Endothelial cell of umbilical vein (primary cell): Measurements from ENCODE around the gene MRPL58. TPM values are rescaled to one million over a fixed set of nuclear protein-coding genes. Genes with fewer than 3 reads are reported as not detected.

Source experiments
- BruUV-seq: library from RNA; stranded (reverse); fragments of 400-500 nt; replicated peaks from 2 replicates; lab custom pipeline; 2021; lab: Mats Ljungman, UMichigan
- CTCF ChIA-PET: fragments of 300-600, 350-600 bp; sonication (Branson Sonifier 250); formaldehyde crosslinking; loops from one replicate; lab custom pipeline; 2021; ENCODE audit warnings: antibody characterized with exemption, inconsistent platforms; lab: Charles Lee
- POLR2A ChIA-PET: fragments of 300-600, 350-600 bp; sonication (Branson Sonifier 250); formaldehyde crosslinking; loops from one replicate; lab custom pipeline; 2021; ENCODE audit warnings: antibody characterized with exemption, inconsistent platforms; lab: Charles Lee
- DNase-seq: peaks from one replicate; pipeline ENCODE4 v3.0.0-alpha.2; 2011; ENCODE audit warnings: low read depth, low spot score
- FAIRE-seq: peaks from 2 replicates; lab custom pipeline; 2011; peaks lifted over from hg19 to GRCh38; lab: Jason Lieb, UNC
- H2AFZ ChIP-seq: 2 replicates; pipeline ENCODE4 v1.6.0; 2012; ENCODE audit warnings: low read depth, low read length, control low read depth, inconsistent platforms
- H3K27ac ChIP-seq: 2 replicates; pipeline ENCODE4 v1.5.1; 2011; ENCODE audit warnings: low read depth, mild to moderate bottlenecking, control low read depth, low read length, moderate library complexity; ENCODE audit not compliant: insufficient read depth
- H3K27me3 ChIP-seq, 2 experiments: 2 replicates each; pipeline versions ENCODE4 v1.6.0 to v1.6.1; 2011; ENCODE audit warnings: low read length in 2 of 2, mixed read lengths in 1 of 2; ENCODE audit not compliant: control insufficient read depth in 2 of 2, insufficient read depth in 2 of 2
- H3K36me3 ChIP-seq, 2 experiments: 2 replicates in 1 of 2; 3 replicates in 1 of 2; pipeline ENCODE4 v1.5.1; 2011; ENCODE audit warnings: low read length in 2 of 2, mild to moderate bottlenecking in 1 of 2, moderate library complexity in 1 of 2; ENCODE audit not compliant: control insufficient read depth in 2 of 2, insufficient read depth in 2 of 2; ENCODE audit errors: extremely low read depth in 1 of 2
- H3K4me1 ChIP-seq: 3 replicates; pipeline ENCODE4 v1.5.1; 2011; ENCODE audit warnings: mild to moderate bottlenecking, low read length; ENCODE audit not compliant: control insufficient read depth, insufficient read depth; ENCODE audit errors: extremely low read depth
- H3K4me2 ChIP-seq: 2 replicates; pipeline ENCODE4 v1.6.1; 2011; ENCODE audit warnings: low read length, control low read depth, mixed read lengths; ENCODE audit not compliant: insufficient read depth
- H3K4me3 ChIP-seq, 3 experiments: fragments of 200-600 bp in 1 of 3; sonication (generic), shearing (Covaris generic) in 1 of 3; replicated peaks in 1 of 3; 2 replicates each; pipeline ENCODE4 v1.5.1; 2011 to 2016; ENCODE audit warnings: control low read depth in 3 of 3, low read length in 3 of 3, mild to moderate bottlenecking in 2 of 3, inconsistent platforms in 1 of 3, low read depth in 1 of 3, moderate library complexity in 1 of 3; ENCODE audit not compliant: insufficient read depth in 1 of 3
- H3K79me2 ChIP-seq: 2 replicates; pipeline ENCODE4 v1.6.0; 2012; ENCODE audit warnings: low read length, inconsistent platforms; ENCODE audit not compliant: control insufficient read depth, insufficient read depth
- H3K9ac ChIP-seq: replicated peaks from 2 replicates; pipeline ENCODE3; 2011; ENCODE audit warnings: low read length, control low read depth; ENCODE audit not compliant: insufficient read depth; ENCODE audit errors: extremely low read depth
- H3K9me1 ChIP-seq: replicated peaks from 3 replicates; pipeline ENCODE4 v1.6.0; 2011; ENCODE audit warnings: mild to moderate bottlenecking, low read length; ENCODE audit not compliant: control insufficient read depth, insufficient read depth; ENCODE audit errors: extremely low read depth
- H3K9me3 ChIP-seq: replicated peaks from 2 replicates; pipeline ENCODE4 v1.5.1; 2012; ENCODE audit warnings: low read length, inconsistent platforms; ENCODE audit not compliant: control insufficient read depth, insufficient read depth
- H4K20me1 ChIP-seq: replicated peaks from 2 replicates; pipeline ENCODE3; 2011; ENCODE audit warnings: mild to moderate bottlenecking, low read length; ENCODE audit not compliant: control insufficient read depth, insufficient read depth; ENCODE audit errors: extremely low read depth
- CTCF ChIP-seq, 2 donors: IDR thresholded peaks; 1 replicate in 1 of 2; 2 replicates in 1 of 2; pipeline ENCODE4 v1.5.1; 2011; ENCODE audit warnings: low read length in 2 of 2, mild to moderate bottlenecking in 2 of 2, moderate library complexity in 2 of 2, control low read depth in 1 of 2, inconsistent platforms in 1 of 2, low read depth in 1 of 2; ENCODE audit not compliant: insufficient read depth in 1 of 2; ENCODE audit errors: extremely low read depth in 1 of 2
- EZH2 ChIP-seq: IDR thresholded peaks from 2 replicates; pipeline ENCODE4 v1.6.1; 2012; ENCODE audit warnings: borderline replicate concordance, low read depth, mild to moderate bottlenecking, moderate library complexity, low read length, inconsistent platforms; ENCODE audit not compliant: severe bottlenecking
- FOS ChIP-seq: IDR thresholded peaks from 2 replicates; pipeline ENCODE4 v1.6.1; 2011; ENCODE audit warnings: mild to moderate bottlenecking, low read length, moderate library complexity, borderline replicate concordance; ENCODE audit not compliant: insufficient read depth
- GATA2 ChIP-seq: IDR thresholded peaks from 2 replicates; pipeline ENCODE4 v1.7.0; 2011; ENCODE audit warnings: low read depth, mild to moderate bottlenecking, moderate library complexity, mixed read lengths, low read length; ENCODE audit not compliant: insufficient read length, insufficient read depth
- JUN ChIP-seq: IDR thresholded peaks from 2 replicates; pipeline ENCODE4 v1.6.1; 2011; ENCODE audit warnings: borderline replicate concordance, low read depth; ENCODE audit not compliant: insufficient read length, insufficient read depth
- MAX ChIP-seq: IDR thresholded peaks from 2 replicates; pipeline ENCODE4 v1.6.1; 2011; ENCODE audit not compliant: insufficient read depth, insufficient read length
- MYC ChIP-seq: IDR thresholded peaks from one replicate; pipeline ENCODE4 v1.6.1; 2011; ENCODE audit warnings: mild to moderate bottlenecking, low read depth, low read length
- POLR2A ChIP-seq: IDR thresholded peaks from 2 replicates; pipeline ENCODE4 v1.6.1; 2012; ENCODE audit warnings: low read depth, mild to moderate bottlenecking, control low read depth, low read length
- POLR2AphosphoS5 ChIP-seq: IDR thresholded peaks from 2 replicates; pipeline ENCODE4 v1.6.1; 2012; ENCODE audit warnings: low read depth, mild to moderate bottlenecking, control low read depth, low read length, moderate library complexity; ENCODE audit not compliant: insufficient read depth
- dilution Hi-C: fragments of 300-500 bp; cut with MboI; formaldehyde crosslinking; loops from one replicate; pipeline ENCODE4 v1.15.0; 2019; ENCODE audit warnings: low sequenced_read_pairs; ENCODE audit not compliant: extremely low pct_ligation_motif_present
- intact Hi-C: fragments of 100-400 bp; cut with micrococcal nuclease; formaldehyde crosslinking; loops from one replicate; pipeline ENCODE4 v1.10.0; 2022
- polyA plus RNA-seq, 4 experiments: library from polyadenylated mRNA; depleted of rRNA in 3 of 4; stranded (reverse) in 3 of 4; unstranded in 1 of 4; fragments of >200 nt; gene quantifications; 2 replicates each; pipeline versions ENCODE4 v1.2.1 to v1.2.3, GENCODE V29; 2011 to 2012; ENCODE audit warnings: missing spikeins in 1 of 4
- total RNA-seq: library from RNA; stranded (reverse); gene quantifications from 2 replicates; pipeline ENCODE4 v1.2.3, GENCODE V29; 2021

MRPL58 gene
- total and polyA plus RNA-seq, 2 donors (not counting 3 experiments of a cell fraction or from before 2014, with no cell fraction given), result 38.0 to 43.7 TPM

- ChIA-PET POLR2A (no interaction called here), CTCF (interaction anchor here (0.7 to 3.7 kb wide), 7 partner anchors 10 to 165 kb away, joined by 3 to 35 read pairs (median 6); partner anchors contain the start of genes ATP5PD, KCTD2 and MRPL58)
- peaks cover 0 to 6% of the 10 kb centered on the region in 2 experiments for H3K36me3 ChIP-seq
- H3K79me2 ChIP-seq, result no peaks in the 10 kb centered on the region
- peak overlapping the region; percentile 69 for H3K4me2 ChIP-seq
- H4K20me1 ChIP-seq, result no peaks in the 10 kb centered on the region
- intact Hi-C loops (no loop called here), dilution Hi-C loops (no loop called here)
- no TSS peak for BruUV-seq
- H3K9ac ChIP-seq, result no peak overlapping the region
- peak overlapping the region; percentile 39 for H2AFZ ChIP-seq
- peak overlapping the region; percentile 9 for H3K27ac ChIP-seq
- peaks cover 20% of the 10 kb centered on the region for H3K4me1 ChIP-seq
- FAIRE-seq, result peak; percentile 96
- peak; percentile 85 for DNase-seq
- no peaks in the 10 kb centered on the region for H3K9me1 ChIP-seq
- TF ChIP-seq POLR2AphosphoS5, result peak; percentile 50
- TF ChIP-seq MAX, result no peak
- H3K4me3 ChIP-seq, result peak overlapping the region in 2 of 3 experiments; percentile 1 to 18
- no peaks in the 10 kb centered on the region for H3K27me3 ChIP-seq
- H3K9me3 ChIP-seq, result no peaks in the 10 kb centered on the region
Measured at GRCh38 chr17:75036643-75037268, 24.3 kb downstream of the MRPL58 start.

- ChIA-PET CTCF (interaction anchor here (1.7 kb wide), 1 partner anchor 92 kb away, joined by 3 read pairs; the partner anchor contains the start of gene NT5C), POLR2A (no interaction called here)
- no peaks in the 10 kb centered on the region for H3K27me3 ChIP-seq
Measured at GRCh38 chr17:75039238-75039637, 26.8 kb downstream of the MRPL58 start.

More at GRCh38 chr17:75039238-75039637, 26.8 kb downstream of the MRPL58 start:
- H3K79me2 ChIP-seq, result no peaks in the 10 kb centered on the region
- H4K20me1 ChIP-seq, result no peaks in the 10 kb centered on the region
- H3K4me2 ChIP-seq, result no peak overlapping the region
- no peak for TF ChIP-seq MAX
- TF ChIP-seq FOS, result no peak
- TF ChIP-seq MYC, result no peak
- TF ChIP-seq CTCF (IDR thresholded peaks at IDR 0.05; ENCODE audit: extremely low read depth in 1 of 2, insufficient read depth in 1 of 2, low read depth in 1 of 2, low read length in 2 of 2), result no peak
- no peak for TF ChIP-seq POLR2A
- TF ChIP-seq GATA2, result no peak
- no peak for TF ChIP-seq JUN
- TF ChIP-seq EZH2, result no peak
- TF ChIP-seq POLR2AphosphoS5, result no peak
- peaks cover 0 to 9% of the 10 kb centered on the region in 2 experiments for H3K36me3 ChIP-seq
- no peak overlapping the region for H3K27ac ChIP-seq
- no peak overlapping the region for H3K4me3 ChIP-seq
- no TSS peak for BruUV-seq
- H2AFZ ChIP-seq, result no peak overlapping the region
- intact Hi-C loops, result no loop called here
- H3K9ac ChIP-seq, result no peak overlapping the region
- no peaks in the 10 kb centered on the region for H3K9me3 ChIP-seq
- no peak for DNase-seq
- no peak for FAIRE-seq
- dilution Hi-C loops, result no loop called here
- H3K9me1 ChIP-seq, result no peaks in the 10 kb centered on the region
- H3K4me1 ChIP-seq, result peaks cover 10% of the 10 kb centered on the region
